HG02981 (cell line): ENCODE results near the gene MASP1.

Experiments
- ATAC-seq: cut with Tn5 transposase; IDR thresholded peaks from one replicate; pipeline ENCODE4 v1.9.1; 2021; ENCODE audit warnings: mild to moderate bottlenecking, moderate library complexity; ENCODE audit not compliant: unreplicated experiment

The MASP1 gene

DNA sequence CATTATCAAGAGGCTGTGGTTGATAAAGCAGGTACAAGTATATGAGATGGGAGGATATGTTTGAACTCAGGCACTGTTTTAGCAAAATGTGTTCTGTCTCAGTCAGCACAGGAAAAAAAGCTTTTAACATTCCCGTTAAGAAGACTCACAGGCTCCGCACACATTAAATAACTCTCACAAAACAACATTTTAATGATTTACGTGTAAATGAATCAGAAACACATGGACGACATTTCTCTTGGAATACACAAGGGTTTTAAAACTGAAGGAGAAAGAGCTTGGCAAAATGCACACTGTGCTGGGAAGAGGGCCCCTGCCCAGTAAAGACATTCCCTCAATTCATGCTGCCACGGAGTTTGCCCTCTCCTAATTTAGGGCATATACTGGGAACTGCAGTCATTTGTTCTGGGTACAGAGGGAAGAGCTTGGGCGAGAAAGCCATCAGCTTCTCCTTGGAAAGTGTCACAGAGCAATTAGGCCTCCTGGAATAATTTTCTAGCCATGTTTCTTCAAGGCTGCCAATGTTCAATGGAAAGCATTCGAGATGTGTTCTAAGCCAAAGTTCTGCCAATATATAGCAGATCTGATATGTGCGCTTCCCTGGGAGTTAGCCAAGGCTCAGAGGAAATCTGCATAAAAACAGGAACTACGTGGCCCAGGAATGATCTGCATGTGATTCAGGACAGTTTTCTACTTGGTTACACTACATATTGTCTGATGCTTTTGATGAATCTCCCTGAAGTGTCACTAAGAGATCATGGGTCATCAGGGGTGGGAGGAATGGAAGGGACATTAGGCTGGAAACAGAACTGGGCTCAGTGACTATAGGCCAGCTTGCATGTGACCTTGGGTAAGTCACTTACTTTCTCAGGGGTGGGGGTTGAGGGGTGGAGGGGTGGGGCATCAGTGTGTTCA lies 2.2 kb upstream of the MASP1 start:
- no peak for ATAC-seq

DNA sequence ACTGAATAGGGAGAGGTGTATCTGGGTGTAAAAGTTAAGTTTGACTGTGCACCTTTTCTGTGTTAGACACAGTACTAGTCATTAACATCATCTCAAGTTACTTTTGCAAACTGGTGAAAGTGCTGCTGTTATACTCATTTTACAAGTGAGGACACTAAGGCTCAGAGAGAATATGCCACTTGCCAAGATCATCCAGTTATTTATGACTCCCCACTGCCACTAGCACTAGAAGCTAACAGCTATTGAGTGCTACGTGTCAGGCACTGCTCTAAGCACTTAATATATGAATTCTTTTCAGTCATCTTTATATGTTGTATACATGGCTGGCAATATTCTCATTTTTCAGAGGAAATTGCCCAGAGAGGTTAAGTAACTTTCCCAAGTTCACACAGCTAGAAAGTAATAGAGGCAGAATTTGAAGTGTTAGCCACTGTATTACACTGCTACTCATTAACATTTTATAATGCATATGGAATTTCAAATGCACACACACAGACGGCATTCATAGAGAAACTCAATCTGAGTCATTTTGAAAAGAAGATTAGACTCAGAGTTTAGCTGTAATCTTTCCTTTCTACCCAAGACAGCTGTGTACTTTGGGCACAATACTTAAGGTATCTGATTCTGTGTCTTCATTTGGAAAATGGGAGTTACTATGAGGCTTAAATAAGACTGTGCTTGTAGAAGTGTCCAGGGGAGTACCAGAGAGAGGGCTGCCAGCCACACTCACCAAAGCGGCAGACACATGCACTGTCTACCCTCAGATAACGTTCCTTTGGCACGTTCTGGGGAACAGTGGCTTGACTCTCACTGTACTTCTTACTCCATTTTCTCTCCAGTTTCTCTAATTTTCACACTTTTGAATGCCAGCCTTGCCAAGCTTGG lies 1.3 kb upstream of the MASP1 start:
- no peak for ATAC-seq

DNA sequence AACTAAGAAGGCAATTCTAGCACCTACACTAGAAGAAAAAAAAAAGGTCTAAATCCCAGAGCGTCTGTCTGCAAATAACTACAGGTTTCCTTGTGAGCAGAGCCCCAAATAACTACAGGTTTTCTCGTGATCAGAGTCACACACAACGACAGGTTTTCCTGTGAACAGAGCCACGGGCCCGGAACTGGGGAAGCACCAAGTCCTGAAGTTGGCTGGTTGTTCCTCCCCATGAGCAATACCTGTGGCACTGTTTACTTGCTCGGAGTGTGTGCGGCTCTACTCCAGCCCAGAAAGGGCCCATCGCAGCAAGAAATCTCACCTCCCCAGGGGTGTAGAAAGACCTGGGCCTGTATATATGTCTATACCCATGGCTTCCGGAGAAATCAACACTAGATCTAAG lies 644 bp upstream of the MASP1 start:
- no peak for ATAC-seq

DNA sequence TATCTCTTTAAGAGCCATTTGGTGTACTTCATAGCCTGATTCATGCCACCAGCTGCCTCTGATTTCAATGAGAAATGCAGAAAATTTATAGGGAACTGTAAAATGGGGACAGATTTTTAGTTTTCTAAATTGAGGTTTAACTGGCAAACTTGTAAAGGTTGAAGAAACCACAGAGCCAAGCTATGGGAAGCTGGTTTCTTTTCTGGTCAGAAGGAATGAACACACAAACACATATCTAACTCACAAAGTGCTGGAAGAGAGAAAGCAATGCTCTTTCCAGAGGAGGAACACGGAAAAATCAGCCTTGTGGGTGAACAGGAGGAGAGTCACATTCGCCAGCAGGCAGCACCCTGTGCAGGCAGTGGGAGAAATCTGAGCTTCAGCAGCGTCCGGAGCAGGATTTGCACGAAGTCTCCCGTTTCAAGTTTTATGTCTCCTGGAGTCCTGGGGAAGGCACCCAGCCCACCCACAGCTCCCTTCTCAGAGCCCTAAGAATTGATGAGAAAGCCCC lies 481 bp downstream of the MASP1 start:
- ATAC-seq, result no peak

DNA sequence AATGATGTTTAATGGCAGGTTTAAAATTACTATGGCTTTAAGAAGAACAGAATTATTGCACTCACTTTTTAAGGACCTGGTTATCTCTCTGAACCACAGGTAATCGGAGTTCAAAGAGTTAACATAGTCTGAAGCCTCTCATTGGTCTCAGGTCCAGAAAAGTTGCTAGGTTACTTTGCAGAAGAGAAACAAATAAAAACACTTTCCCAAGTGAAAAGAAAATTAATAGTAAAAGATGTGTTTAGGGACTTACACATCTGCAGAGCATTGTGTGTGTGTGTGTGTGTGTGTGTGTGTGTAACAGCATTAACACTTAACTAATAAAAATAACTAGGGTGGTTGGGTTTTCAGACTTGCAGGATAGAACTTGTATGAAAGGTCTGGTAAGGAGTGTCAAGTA lies 1.0 kb downstream of the MASP1 start:
- no peak for ATAC-seq

DNA sequence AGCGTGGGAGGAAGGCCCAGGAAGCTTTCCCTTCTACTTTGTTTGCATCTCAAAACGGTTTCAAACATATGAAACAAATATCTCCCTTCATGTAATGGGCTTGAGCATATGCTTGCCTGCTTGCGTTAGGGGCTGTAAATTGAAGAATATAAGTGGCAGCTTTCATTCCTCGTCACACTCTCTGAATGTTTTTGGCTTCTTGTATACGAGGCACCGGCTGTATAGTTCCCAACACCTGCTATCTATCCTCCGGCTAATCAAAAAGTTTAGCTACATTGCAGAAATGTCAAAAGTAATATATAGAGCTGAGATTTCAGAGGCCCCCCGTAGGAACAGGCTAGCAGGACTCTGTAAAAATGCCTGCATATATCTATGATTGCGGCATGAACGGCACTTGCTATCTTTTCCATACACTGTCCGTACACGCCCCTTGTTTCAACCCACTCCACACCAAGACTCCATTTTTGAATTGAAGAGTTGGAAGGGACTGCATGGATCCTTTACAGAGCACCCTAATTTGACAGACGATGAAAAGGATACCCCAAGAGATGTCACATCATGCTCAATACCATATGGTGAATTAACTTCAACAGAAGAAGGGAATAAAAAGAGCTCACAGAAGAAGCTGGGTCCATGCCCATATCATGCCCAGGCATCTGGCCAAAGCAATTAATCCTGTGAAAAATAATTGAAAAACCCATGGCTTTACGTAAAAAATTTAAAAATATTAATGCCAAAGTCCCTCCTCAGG lies 2.5 kb downstream of the MASP1 start:
- no peak for ATAC-seq

DNA sequence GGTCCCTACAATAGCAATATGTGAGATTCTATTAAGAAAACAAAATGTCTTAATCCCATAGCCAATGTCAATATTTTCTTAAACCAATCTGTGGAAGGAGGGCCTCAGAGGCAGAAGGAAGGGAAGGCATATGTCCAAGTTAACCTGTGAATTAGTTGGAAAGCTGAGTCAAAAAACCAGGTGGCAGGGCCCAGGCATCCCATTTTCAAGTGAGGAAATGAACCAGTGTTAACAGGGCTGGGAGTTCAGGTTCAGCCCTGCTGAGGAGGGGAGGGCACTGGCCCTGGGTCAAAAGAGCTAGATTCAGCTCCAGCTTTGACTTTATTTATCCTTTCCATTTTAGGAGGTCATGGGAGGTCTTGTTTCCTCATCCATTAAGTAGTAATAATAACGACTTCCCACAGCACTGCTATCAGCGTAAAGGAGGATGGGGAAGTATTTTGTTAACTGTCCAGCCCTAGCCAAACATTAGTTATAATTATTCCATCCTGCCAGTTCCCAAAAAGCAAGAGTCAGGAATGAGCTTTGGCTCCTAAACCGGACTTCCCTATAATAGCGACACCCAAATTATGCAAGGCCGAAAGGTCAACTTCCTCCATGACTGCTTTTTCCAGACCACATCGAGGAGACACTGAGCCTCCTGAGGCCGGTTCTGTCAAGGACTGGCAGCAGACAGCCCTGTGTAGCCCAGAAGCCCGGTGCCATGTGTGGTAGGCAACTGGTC lies 3.2 kb downstream of the MASP1 start:
- ATAC-seq, result no peak

DNA sequence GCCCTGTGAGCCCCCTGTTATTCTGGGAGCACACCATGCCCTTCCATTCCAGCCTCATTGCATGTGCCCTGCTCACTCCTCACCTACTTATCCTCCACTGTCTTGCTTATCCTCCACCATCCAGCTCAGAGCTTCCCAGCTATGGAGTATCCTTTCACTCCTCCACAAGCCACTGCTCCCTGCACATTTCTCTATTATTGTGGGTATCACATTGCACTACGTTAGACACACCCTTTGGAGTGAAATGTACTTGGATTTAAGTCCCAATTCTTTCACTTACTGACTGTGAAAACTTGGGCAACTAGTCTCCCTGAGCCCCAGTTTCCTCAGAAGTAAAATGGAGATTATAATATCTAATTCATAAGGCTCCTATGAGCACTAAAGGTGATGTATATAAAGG lies 4.3 kb downstream of the MASP1 start:
- no peak for ATAC-seq

DNA sequence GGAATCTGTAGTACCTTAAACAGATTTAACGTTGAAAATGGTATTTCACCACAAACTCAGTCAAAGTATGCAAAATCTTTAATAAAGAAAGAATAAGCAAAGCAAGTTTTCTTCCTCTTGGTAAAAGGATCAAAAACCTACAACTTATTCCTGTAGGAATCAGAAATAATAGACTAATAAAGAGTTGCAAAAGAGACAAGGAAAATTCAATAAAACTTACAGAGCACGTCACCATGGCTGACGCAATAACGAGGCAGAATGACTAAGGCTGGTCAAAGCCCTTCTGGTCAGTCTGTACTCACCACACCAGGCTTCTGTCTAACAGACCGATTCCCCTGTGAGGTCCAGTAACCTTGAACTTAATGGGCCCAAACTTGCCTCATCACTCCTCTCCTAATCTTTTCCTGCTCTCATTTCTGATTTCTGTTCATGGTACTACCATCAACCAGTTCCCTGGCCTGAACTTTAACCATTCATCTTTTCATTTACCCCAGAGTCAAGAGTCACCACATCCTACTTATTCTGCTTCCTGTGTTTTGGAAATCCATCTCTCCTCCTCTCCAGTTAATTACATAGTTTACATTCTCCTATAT lies 5.0 kb downstream of the MASP1 start:
- ATAC-seq, result no peak

DNA sequence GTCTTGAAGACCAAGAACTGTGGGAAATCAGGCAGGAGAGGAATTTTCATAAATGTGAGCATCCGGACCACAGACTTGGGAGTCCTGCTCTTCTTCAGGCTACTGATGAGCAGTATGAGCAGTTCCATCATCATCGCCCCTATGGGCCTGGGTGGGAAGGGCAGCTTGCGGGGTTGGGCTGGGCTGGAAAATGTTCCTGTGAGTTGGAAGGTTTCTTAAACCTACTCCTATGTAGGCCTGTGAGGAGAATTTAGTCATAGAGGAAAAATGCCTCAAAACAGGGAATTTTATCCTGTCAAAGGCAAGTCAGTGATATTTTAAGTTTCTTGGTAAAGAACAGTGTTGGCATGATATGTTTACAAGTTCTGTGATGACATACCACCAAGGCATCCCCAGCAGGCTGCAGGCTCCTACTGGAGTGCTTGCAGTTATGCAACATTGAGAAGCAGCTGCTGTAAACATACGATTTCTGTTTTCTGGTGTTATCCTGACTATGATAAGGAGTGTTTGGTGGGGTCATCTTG lies 10.3 kb downstream of the MASP1 start:
- ATAC-seq, result no peak

DNA sequence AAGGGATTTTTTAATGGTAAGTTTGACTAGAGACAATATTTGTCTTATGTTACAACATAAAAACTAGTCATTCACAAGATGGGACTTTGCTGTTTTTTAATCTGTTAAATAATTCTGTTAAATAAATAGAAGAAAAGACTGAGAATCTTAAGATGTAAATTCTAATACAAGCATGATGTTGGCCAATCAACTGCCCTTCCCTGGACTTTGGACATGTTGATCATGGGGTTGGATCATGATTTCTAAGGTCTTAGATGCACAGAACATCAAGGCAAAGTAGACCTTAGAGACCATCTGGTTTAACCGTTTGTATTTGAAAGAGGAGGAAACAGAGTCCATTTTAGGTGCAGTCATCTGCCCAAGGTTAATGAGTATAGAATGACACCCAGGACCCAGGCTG lies 10.9 kb downstream of the MASP1 start:
- no peak for ATAC-seq

DNA sequence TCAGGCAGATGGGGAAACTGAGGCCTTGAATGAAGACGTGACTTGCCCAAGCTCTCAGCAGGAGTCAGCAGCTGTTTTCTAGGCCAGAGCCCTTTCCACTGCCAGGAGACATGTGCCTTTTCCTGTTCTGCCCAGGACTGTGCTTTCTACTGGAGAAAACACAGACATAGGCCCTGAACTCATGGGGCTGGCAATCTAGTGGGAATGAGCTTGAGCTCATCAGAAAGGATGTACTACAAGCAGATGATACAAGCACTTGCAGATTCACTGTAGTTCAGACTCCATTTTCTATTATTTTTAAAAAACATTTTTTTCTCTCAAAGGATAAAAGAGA lies 14.4 kb downstream of the MASP1 start:
- no peak for ATAC-seq

DNA sequence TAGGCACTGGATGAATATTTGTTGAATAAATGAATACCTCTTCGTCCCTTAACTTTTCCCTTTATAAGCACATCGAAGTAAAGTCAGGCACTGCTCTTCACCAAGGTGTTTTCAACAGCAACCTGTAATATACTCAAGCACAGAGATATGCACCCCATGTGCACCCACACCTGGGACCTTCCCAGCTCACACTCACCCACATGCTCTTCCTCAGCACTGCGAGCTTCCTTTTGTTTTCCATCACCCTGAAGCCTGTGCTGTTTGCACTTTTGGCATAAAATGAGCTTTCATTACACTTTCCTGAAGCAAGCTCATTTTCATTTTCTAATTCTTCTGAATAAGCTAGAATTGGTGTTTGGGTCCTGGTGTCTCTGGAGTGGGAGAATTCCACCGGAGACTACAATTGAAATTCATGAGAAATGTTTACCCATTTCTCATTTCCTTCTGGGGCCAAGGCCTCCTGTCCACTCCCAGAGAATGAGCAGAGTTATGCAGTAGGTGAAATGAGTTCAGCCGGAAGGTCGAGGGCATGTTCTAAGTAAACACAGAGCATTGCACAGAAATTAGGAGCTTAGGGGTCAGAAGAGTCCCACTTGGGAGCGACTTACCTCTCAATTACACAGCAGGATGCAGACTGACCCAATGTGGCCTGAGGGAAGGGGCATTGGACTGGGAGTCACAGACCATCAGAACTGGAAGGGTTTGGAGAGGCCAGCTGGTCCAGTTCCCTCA lies 15.0 kb downstream of the MASP1 start:
- ATAC-seq, result no peak

DNA sequence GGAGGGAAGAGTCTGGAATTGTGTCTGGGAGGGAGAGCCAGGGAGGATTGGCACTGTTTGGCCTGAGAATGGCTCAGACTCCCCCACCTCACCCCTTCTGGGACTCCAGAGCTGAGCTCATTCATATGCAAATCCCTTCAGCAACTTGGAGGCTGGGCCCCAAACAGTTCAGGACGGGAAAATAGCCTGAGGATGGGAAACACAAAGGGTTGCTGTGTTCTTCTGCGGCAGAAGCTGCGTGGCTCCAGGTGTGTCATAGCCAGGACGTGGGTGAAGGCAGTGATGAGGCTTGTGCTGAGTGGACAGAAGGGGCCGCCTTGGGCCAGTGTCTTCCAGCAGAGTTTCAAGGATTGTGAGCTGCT lies 16.6 kb downstream of the MASP1 start:
- no peak for ATAC-seq

DNA sequence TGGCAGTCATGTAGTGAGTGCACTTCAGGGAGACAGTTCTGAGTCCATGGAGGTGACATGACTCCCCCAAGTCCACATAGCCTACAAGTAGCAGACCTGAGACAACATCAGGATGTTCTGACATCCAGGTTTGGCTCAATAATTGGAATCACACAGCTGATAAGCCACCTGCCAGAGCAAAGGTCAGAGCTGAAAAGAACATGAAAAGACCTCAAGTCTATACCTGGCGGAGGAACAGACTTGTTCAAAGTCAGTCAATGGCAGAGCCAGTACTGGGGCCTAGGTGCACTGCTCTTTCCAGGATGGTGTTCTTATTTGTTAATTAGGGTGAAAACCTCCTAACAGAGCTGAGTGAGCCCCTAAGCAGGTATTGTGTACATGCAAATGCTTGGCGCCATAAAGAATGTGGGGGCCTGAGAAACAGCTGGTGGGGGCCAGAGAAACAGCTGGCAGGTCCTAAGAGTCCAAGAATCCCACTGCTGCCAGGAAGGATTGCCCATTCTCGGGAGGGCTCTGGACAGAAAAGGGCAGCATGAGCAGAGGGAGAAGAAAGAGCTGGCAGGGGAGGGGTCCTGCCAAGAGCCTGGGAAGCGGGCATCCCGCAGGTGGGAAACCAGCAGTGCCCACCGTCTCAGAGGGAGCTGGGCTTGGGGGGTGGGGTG lies 17.1 kb downstream of the MASP1 start:
- ATAC-seq, result no peak

DNA sequence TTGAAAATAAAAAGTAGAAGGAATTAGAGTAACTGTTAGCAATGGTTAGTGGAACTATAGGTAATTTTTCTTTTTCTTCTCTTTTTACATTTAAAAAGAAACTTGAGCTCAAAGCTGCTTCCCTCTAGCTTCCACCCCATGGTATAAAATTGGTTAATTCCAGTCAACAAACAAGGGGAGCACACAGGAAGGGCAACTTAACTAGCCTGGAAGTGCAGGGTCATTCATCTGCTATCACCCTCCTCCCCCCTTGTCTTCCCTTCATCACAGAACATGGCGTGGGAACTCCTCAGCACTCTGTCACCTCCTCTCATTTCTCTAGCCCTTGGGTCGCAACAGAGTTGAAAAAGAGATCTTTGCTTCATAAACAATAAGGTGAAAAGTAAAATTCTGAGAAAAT lies 20.0 kb downstream of the MASP1 start:
- no peak for ATAC-seq

DNA sequence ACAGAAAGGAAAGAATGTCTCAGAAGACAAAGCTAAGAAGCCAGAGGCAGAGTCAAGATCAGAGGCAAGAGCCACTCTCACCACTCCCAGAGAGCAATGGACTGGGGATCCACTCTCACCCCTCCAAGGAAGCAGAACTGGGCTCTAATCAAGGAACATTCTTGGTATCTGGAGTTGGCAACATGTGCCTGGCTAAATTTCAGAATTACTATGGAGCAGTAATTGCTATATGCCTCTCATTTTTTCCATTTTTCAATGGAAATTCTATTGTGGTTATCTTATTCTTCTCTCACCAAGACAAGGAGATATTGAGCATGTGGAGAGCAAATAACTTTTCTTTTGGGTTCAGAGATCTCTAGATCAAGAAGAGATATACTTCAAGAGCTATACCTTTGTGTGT lies 22.1 kb downstream of the MASP1 start:
- no peak for ATAC-seq

DNA sequence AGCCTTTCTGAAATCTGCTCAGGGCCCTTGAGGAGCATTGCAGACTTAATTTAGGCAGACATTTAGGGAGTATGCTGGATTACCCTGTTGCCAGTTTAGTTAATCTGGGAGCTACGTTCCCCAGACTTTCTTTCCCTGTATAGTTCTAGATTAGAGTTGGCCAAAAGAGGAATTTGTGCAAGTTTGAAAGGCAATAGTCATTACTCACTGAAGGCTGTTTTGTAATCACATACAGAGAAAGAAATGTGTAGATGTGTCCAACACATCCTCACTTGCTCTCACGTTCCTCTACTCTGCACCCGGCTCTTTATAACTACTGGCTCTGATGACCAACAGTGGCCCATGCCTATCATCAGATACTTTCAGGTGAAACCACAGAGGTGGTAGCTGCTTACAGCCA lies 24.2 kb downstream of the MASP1 start:
- no peak for ATAC-seq

DNA sequence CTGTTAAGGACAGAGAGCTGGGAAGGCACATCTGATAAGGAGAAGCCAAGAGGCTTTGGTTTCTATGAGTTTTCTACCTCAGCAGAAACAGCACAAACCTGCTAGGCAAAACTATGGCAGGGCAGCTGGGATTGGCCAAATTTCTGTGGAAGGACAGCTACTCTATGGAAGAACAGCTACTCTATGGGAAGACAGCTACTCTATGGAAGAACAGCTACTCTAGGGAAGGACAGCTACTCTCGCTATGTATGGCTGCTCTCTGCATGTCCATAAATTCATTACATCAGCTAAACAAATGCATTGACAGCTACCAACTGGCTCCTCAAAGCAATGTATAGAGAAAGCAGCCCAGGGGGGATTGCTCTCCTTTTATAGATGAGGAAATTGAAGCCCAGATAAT lies 24.8 kb downstream of the MASP1 start:
- no peak for ATAC-seq
